GM13977 (cell line): ENCODE measurements around the gene N4BP2L2.

Experiments used
- DNase-seq: peaks from one replicate; pipeline ENCODE4 v3.0.0; 2012; ENCODE audit warnings: low spot score
- CTCF ChIP-seq: IDR thresholded peaks from 2 replicates; pipeline ENCODE4 v1.5.1; 2012; ENCODE audit warnings: mild to moderate bottlenecking, control low read depth; ENCODE audit not compliant: insufficient read depth; ENCODE audit errors: extremely low read depth, missing control alignments
- in situ Hi-C: fragments of 300-500 bp; cut with MboI; formaldehyde crosslinking; loops from one replicate; pipeline ENCODE4 v1.12.0; 2022; ENCODE audit warnings: low sequenced_read_pairs, low pct_unique_long_range_greater_than_20kb, mixed read lengths, inconsistent platforms; ENCODE audit not compliant: unreplicated experiment

Gene N4BP2L2

DNA sequence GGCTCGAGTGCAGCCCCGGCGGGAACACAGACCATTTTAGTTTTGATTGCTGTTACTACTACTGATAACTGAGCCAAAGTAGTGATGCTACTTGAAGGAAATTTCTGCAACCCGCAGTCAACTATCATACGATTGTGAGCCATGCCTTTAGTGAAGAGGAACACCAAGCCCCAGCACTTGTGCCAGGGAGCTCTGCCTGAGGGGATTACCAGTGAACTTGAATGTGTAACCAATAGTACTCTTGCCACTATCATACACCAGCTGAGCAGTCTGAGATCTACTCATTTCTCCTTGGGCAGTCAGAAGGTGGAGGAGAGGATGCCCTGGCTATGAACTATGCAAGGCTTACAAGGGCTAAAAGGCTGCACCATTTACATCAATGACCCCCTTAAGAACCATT, 61.7 kb downstream of the N4BP2L2 start:
- DNase-seq: no peak
- TF ChIP-seq CTCF: no peak
- in situ Hi-C loops: no loop called here

GRCh38 chr13:32476021-32476731, 62.4 kb downstream of the N4BP2L2 start:
- in situ Hi-C loops: no loop called here
- no peak for TF ChIP-seq CTCF

DNA sequence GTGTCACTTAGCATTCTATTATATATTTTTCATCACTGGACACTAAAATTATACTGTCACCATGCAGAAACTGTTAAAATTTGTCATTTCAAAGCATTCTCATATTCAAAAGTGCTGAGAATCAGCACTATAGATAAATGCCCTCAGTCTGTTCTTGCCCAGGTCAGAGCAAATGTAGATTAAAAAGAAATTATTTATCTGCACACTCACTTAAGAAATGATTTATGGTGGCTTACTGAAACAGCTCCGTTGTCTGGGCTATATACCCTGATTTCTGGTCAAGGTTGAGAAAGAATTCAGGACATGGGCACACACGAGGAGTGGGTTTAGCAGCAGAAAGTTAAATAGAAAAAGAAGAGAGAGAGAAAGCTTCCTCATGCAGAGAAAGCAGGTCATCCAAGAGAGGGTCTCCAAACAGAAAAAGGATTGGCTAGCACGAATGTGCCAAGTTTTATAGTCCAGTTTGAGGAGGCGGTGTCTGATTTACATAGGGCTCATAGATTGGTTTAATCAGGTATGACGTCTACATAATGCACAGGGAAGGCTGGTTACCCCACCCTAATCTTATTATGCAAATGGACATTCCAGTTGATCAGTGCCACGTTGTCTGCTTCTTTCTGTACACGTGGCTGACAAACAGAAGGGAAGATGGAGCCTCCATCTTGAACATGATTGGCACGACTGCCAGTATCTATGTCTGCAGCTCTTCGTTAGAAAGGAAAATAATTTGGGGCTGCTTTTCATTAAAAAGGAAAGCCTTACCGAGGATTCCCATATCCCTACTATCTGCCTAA, 63.4 kb downstream of the N4BP2L2 start:
- in situ Hi-C loops: no loop called here
- no peak for TF ChIP-seq CTCF
- DNase-seq: no peak

More at GRCh38 chr13:32476021-32476731, 62.4 kb downstream of the N4BP2L2 start:
- DNase-seq: no peak

DNA sequence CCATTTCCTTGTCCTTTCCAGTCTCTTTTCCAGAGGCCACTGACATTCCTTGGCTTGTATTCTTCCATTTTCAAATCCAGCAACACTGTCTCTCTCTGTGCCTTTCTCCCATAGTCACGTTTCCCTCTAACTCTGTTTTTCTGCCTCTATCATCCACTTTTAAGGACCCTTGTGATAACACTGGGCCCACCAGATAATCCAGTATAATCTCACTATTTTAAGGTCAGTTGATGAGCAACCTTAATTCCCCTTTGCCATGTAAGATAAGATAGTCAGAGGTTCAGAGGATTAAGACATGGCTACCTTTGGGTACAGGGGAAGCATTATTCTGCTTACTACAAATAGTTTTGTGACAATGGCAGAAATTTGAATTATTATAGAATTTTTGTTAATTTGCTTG, 64.9 kb downstream of the N4BP2L2 start:
- no peak for TF ChIP-seq CTCF
- in situ Hi-C loops: no loop called here
- DNase-seq: no peak

- peak; percentile 42 for DNase-seq
- in situ Hi-C loops: no loop called here
- no peak for TF ChIP-seq CTCF
Measured at GRCh38 chr13:32472194-32472621, 66.4 kb downstream of the N4BP2L2 start.

- in situ Hi-C loops: no loop called here
- no peak for DNase-seq
- no peak for TF ChIP-seq CTCF
Measured at GRCh38 chr13:32471187-32471922, 67.2 kb downstream of the N4BP2L2 start.
